H54 (cell line): Measurements from ENCODE around the gene CCL11.

Experiments
- DNase-seq: peaks from one replicate; pipeline ENCODE4 v3.0.0; 2011; ENCODE audit warnings: low spot score, mixed read lengths; ENCODE audit not compliant: insufficient read length
- FAIRE-seq: peaks from 3 replicates; lab custom pipeline; 2011; peaks lifted over from hg19 to GRCh38; lab: Jason Lieb, UNC
- POLR2A ChIP-seq: IDR thresholded peaks from 2 replicates; pipeline ENCODE4 v1.6.1; 2011; ENCODE audit warnings: low read depth, mild to moderate bottlenecking, low read length

The CCL11 gene

GRCh38 chr17:34275881-34276280 lies 9.7 kb upstream of the CCL11 start:
- no peak for TF ChIP-seq POLR2A
- FAIRE-seq (no peak), DNase-seq (no peak)

- FAIRE-seq (no peak), DNase-seq (no peak)
- TF ChIP-seq POLR2A, result no peak
Observed at GRCh38 chr17:34276826-34277225, 8.7 kb upstream of the CCL11 start.

- no peak for FAIRE-seq
- no peak for TF ChIP-seq POLR2A
- no peak for DNase-seq
Observed at GRCh38 chr17:34283571-34283970, 2.0 kb upstream of the CCL11 start.

- no peak for FAIRE-seq
- no peak for DNase-seq
Observed at GRCh38 chr17:34287875-34288274, 2.3 kb downstream of the CCL11 start.

GRCh38 chr17:34290586-34290985 lies 5.0 kb downstream of the CCL11 start:
- no peak for FAIRE-seq
- no peak for DNase-seq
- TF ChIP-seq POLR2A, result no peak

More at GRCh38 chr17:34287875-34288274, 2.3 kb downstream of the CCL11 start:
- TF ChIP-seq POLR2A, result no peak

- DNase-seq, result no peak
- FAIRE-seq, result no peak
- no peak for TF ChIP-seq POLR2A
Observed at GRCh38 chr17:34291721-34292348, 6.3 kb downstream of the CCL11 start.

GRCh38 chr17:34299027-34299426 lies 13.5 kb downstream of the CCL11 start:
- TF ChIP-seq POLR2A, result no peak
- FAIRE-seq (no peak), DNase-seq (no peak)

GRCh38 chr17:34299956-34300577 lies 14.5 kb downstream of the CCL11 start:
- DNase-seq (no peak), FAIRE-seq (no peak)
- no peak for TF ChIP-seq POLR2A

GRCh38 chr17:34300652-34301370 lies 15.3 kb downstream of the CCL11 start:
- DNase-seq (no peak), FAIRE-seq (no peak)
- no peak for TF ChIP-seq POLR2A

GRCh38 chr17:34301986-34302385 lies 16.4 kb downstream of the CCL11 start:
- FAIRE-seq, result no peak
- no peak for DNase-seq
- no peak for TF ChIP-seq POLR2A

- no peak for TF ChIP-seq POLR2A
- DNase-seq, result no peak
- no peak for FAIRE-seq
Observed at GRCh38 chr17:34302636-34303035, 17.1 kb downstream of the CCL11 start.

GRCh38 chr17:34303606-34304005 lies 18.1 kb downstream of the CCL11 start:
- TF ChIP-seq POLR2A, result no peak
- FAIRE-seq, result no peak

GRCh38 chr17:34305061-34305460 lies 19.5 kb downstream of the CCL11 start:
- FAIRE-seq, result no peak
- no peak for TF ChIP-seq POLR2A
- no peak for DNase-seq

More at GRCh38 chr17:34303606-34304005, 18.1 kb downstream of the CCL11 start:
- no peak for DNase-seq

GRCh38 chr17:34305606-34306005 lies 20.1 kb downstream of the CCL11 start:
- DNase-seq (no peak), FAIRE-seq (no peak)
- TF ChIP-seq POLR2A, result no peak

GRCh38 chr17:34306466-34306865 lies 20.9 kb downstream of the CCL11 start:
- DNase-seq, result no peak
- no peak for TF ChIP-seq POLR2A
- no peak for FAIRE-seq
